SK-N-SH treated with all-trans-retinoic acid at 6 μM for 48 hours (cell line): Measurements from ENCODE around the gene OTOG.

Source experiments
- ATAC-seq: fragments of 200-7000 bp; cut with Tn5 transposase; 3 replicates; pipeline ENCODE4 v1.9.1; 2020; ENCODE audit warnings: mild to moderate bottlenecking, moderate library complexity
- ARNTL ChIP-seq: fragments of 450-650 bp; formaldehyde crosslinking; IDR thresholded peaks from 2 replicates; pipeline ENCODE4 v1.5.0; 2020; ENCODE audit warnings: low read depth, mild to moderate bottlenecking, moderate library complexity, borderline replicate concordance
- BACH2 ChIP-seq: fragments of 250-450 bp; sonication (Bioruptor Pico); IDR thresholded peaks from 2 replicates; pipeline ENCODE4 v1.9.0; 2021; ENCODE audit warnings: mild to moderate bottlenecking, borderline replicate concordance
- CREB5 ChIP-seq: fragments of 250-450 bp; sonication (Bioruptor Pico); IDR thresholded peaks from 2 replicates; pipeline ENCODE4 v1.5.1; 2020; ENCODE audit warnings: low read depth, mild to moderate bottlenecking, moderate library complexity
- CSDC2 ChIP-seq: fragments of 250-450 bp; sonication (Bioruptor Pico); IDR thresholded peaks from 2 replicates; pipeline ENCODE4 v1.5.0; 2020; ENCODE audit warnings: mild to moderate bottlenecking, moderate library complexity
- ESRRG ChIP-seq: fragments of 250-450 bp; sonication (Bioruptor Pico); IDR thresholded peaks from 2 replicates; pipeline ENCODE4 v1.6.1; 2021; ENCODE audit warnings: mild to moderate bottlenecking
- GLIS3 ChIP-seq: fragments of 250-450 bp; sonication (Bioruptor Pico); IDR thresholded peaks from 2 replicates; pipeline ENCODE4 v1.5.0; 2020; ENCODE audit warnings: mild to moderate bottlenecking, moderate library complexity
- ISL1 ChIP-seq: fragments of 250-450 bp; sonication (Bioruptor Pico); IDR thresholded peaks from 2 replicates; pipeline ENCODE4 v2.1.2; 2022; ENCODE audit warnings: mild to moderate bottlenecking, moderate library complexity
- OSR1 ChIP-seq: fragments of 250-450 bp; sonication (Bioruptor Pico); IDR thresholded peaks from 2 replicates; pipeline ENCODE4 v1.8.0; 2022; ENCODE audit warnings: moderate library complexity, mild to moderate bottlenecking, inconsistent platforms
- PATZ1 ChIP-seq: fragments of 250-450 bp; sonication (Bioruptor Pico); IDR thresholded peaks from 2 replicates; pipeline ENCODE4 v1.8.0; 2020; ENCODE audit warnings: mild to moderate bottlenecking, moderate library complexity, borderline replicate concordance
- POU6F1 ChIP-seq: fragments of 250-450 bp; sonication (Bioruptor Pico); IDR thresholded peaks from 2 replicates; pipeline ENCODE4 v1.8.0; 2021; ENCODE audit warnings: low read depth, mild to moderate bottlenecking, moderate library complexity, borderline replicate concordance
- PPARA ChIP-seq: fragments of 250-450 bp; sonication (Bioruptor Pico); IDR thresholded peaks from 2 replicates; pipeline ENCODE4 v1.5.0; 2020; ENCODE audit warnings: mild to moderate bottlenecking, borderline replicate concordance
- RARB ChIP-seq: fragments of 250-450 bp; sonication (Bioruptor Pico); IDR thresholded peaks from 2 replicates; pipeline ENCODE4 v1.8.0; 2021; ENCODE audit warnings: mild to moderate bottlenecking, moderate library complexity
- SNAI2 ChIP-seq: fragments of 250-450 bp; sonication (Bioruptor Pico); IDR thresholded peaks from 2 replicates; pipeline ENCODE4 v1.5.0; 2020; ENCODE audit warnings: mild to moderate bottlenecking, moderate library complexity
- TCF4 ChIP-seq: fragments of 250-450 bp; sonication (Bioruptor Pico); IDR thresholded peaks from 2 replicates; pipeline ENCODE4 v1.8.0; 2021; ENCODE audit warnings: mild to moderate bottlenecking, moderate library complexity, borderline replicate concordance
- TOX ChIP-seq: fragments of 250-450 bp; sonication (Bioruptor Pico); IDR thresholded peaks from 2 replicates; pipeline ENCODE4 v1.8.0; 2021; ENCODE audit warnings: mild to moderate bottlenecking, moderate library complexity, borderline replicate concordance
- TSHZ2 ChIP-seq: fragments of 250-450 bp; sonication (Bioruptor Pico); IDR thresholded peaks from 2 replicates; pipeline ENCODE4 v1.5.0; 2020; ENCODE audit warnings: mild to moderate bottlenecking, moderate library complexity
- ZC3H10 ChIP-seq: fragments of 250-450 bp; sonication (Bioruptor Pico); IDR thresholded peaks from 2 replicates; pipeline ENCODE4 v1.5.1; 2021; ENCODE audit warnings: mild to moderate bottlenecking, moderate library complexity
- ZFP3 ChIP-seq: fragments of 250-450 bp; sonication (Bioruptor Pico); IDR thresholded peaks from 2 replicates; pipeline ENCODE4 v1.5.0; 2020; ENCODE audit warnings: mild to moderate bottlenecking, moderate library complexity
- ZFP30 ChIP-seq: fragments of 450-650 bp; formaldehyde crosslinking; IDR thresholded peaks from 2 replicates; pipeline ENCODE4 v1.5.0; 2022; ENCODE audit warnings: mild to moderate bottlenecking, moderate library complexity
- ZNF565 ChIP-seq: fragments of 450-650 bp; formaldehyde crosslinking; conservative IDR thresholded peaks from 2 replicates; pipeline ENCODE4 v1.5.0; 2020; ENCODE audit warnings: low read depth, mild to moderate bottlenecking, moderate library complexity
- ZNF8 ChIP-seq: fragments of 450-650 bp; formaldehyde crosslinking; IDR thresholded peaks from 2 replicates; pipeline ENCODE4 v1.5.0; 2020; ENCODE audit warnings: mild to moderate bottlenecking, moderate library complexity
- TF ChIP-seq, protein P1 (sequence below): fragments of 250-450 bp; sonication (Bioruptor Pico); IDR thresholded peaks from 2 replicates; pipeline ENCODE4 v1.5.1; 2021; ENCODE audit warnings: mild to moderate bottlenecking, moderate library complexity

The OTOG gene

GRCh38 chr11:17604915-17605233 lies 57.8 kb downstream of the OTOG start:
- no peak for TF ChIP-seq ZFP30 (CRISPR knock-in tag)
- no peak for TF ChIP-seq BACH2 (CRISPR knock-in tag)
- no peak for TF ChIP-seq RARB (CRISPR knock-in tag)
- no peak for TF ChIP-seq POU6F1 (CRISPR knock-in tag)
- no peak for TF ChIP-seq ISL1
- TF ChIP-seq SNAI2, result no peak
- no peak for TF ChIP-seq ESRRG
- TF ChIP-seq ZFP3 (CRISPR knock-in tag), result no peak
- TF ChIP-seq ARNTL (CRISPR knock-in tag), result no peak
- TF ChIP-seq PPARA (CRISPR knock-in tag), result no peak
- no peak for TF ChIP-seq CSDC2
- TF ChIP-seq ZNF565 (CRISPR knock-in tag), result no peak
- TF ChIP-seq CREB5 (CRISPR knock-in tag), result no peak
- no peak for TF ChIP-seq TOX (CRISPR knock-in tag)
- no peak for TF ChIP-seq ZC3H10 (CRISPR knock-in tag)
- no peak for TF ChIP-seq ZNF8 (CRISPR knock-in tag)
- TF ChIP-seq PATZ1 (CRISPR knock-in tag), result no peak
- TF ChIP-seq TSHZ2 (CRISPR knock-in tag), result no peak
- no peak for TF ChIP-seq OSR1
- TF ChIP-seq GLIS3, result no peak
- no peak for ATAC-seq

- ATAC-seq, result no peak
- TF ChIP-seq CREB5 (CRISPR knock-in tag), result no peak
- no peak for TF ChIP-seq PATZ1 (CRISPR knock-in tag)
- TF ChIP-seq TCF4, result no peak
- TF ChIP-seq ZNF565 (CRISPR knock-in tag), result no peak
- no peak for TF ChIP-seq ARNTL (CRISPR knock-in tag)
- TF ChIP-seq OSR1, result no peak
- TF ChIP-seq, protein P1, sequence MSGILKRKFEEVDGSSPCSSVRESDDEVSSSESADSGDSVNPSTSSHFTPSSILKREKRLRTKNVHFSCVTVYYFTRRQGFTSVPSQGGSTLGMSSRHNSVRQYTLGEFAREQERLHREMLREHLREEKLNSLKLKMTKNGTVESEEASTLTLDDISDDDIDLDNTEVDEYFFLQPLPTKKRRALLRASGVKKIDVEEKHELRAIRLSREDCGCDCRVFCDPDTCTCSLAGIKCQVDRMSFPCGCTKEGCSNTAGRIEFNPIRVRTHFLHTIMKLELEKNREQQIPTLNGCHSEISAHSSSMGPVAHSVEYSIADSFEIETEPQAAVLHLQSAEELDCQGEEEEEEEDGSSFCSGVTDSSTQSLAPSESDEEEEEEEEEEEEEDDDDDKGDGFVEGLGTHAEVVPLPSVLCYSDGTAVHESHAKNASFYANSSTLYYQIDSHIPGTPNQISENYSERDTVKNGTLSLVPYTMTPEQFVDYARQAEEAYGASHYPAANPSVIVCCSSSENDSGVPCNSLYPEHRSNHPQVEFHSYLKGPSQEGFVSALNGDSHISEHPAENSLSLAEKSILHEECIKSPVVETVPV, result no peak
- TF ChIP-seq TSHZ2 (CRISPR knock-in tag), result no peak
These were observed 58.6 kb downstream of the OTOG start for GRCh38 chr11:17605651-17606122.
